HG03558 (cell line): ENCODE results near the gene MRPL28.
"Not testable (repeated sequence)": the region's sequence is repeated elsewhere in the genome, so short reads cannot be mapped to it uniquely, and the experiment has no call there.

ENCODE experiments used
- ATAC-seq: cut with Tn5 transposase; IDR thresholded peaks from one replicate; pipeline ENCODE4 v1.9.1; 2021; ENCODE audit warnings: moderate number of reproducible peaks; ENCODE audit not compliant: unreplicated experiment; ENCODE audit errors: extremely low read depth

The MRPL28 gene

GRCh38 chr16:392450-393030, 22.2 kb upstream of the MRPL28 start:
- no peak for ATAC-seq

GRCh38 chr16:391885-392335, 21.6 kb upstream of the MRPL28 start:
- ATAC-seq = no peak

- no peak for ATAC-seq
Measured at GRCh38 chr16:389352-389751, 19.0 kb upstream of the MRPL28 start.

- not testable (repeated sequence) for ATAC-seq
Measured at GRCh38 chr16:387761-388666, 17.7 kb upstream of the MRPL28 start.

GRCh38 chr16:386641-387156, 16.4 kb upstream of the MRPL28 start:
- ATAC-seq = no peak

- no peak for ATAC-seq
Measured at GRCh38 chr16:383326-384051, 13.2 kb upstream of the MRPL28 start.

- no peak for ATAC-seq
Measured at GRCh38 chr16:381789-382717, 11.7 kb upstream of the MRPL28 start, which contains the start of gene PGAP6. Gene PGAP6, minus strand, starts transcription at chr16:381978. Its CDS starts 157 bp downstream, at chr16:381821.

GRCh38 chr16:381012-381788, 10.9 kb upstream of the MRPL28 start:
- no peak for ATAC-seq

GRCh38 chr16:380762-381011, 10.3 kb upstream of the MRPL28 start:
- no peak for ATAC-seq

- ATAC-seq = no peak
Measured at GRCh38 chr16:379961-380761, 9.8 kb upstream of the MRPL28 start.

GRCh38 chr16:379183-379960, 9.0 kb upstream of the MRPL28 start:
- ATAC-seq = no peak

GRCh38 chr16:378821-379182, 8.5 kb upstream of the MRPL28 start:
- ATAC-seq = no peak

- not testable (repeated sequence) for ATAC-seq
Measured at GRCh38 chr16:378113-378820, 7.9 kb upstream of the MRPL28 start.

- ATAC-seq = no peak
Measured at GRCh38 chr16:377419-377951, 7.1 kb upstream of the MRPL28 start.

GRCh38 chr16:376817-377418, 6.6 kb upstream of the MRPL28 start:
- ATAC-seq = no peak
